ENCODE data around the gene MED13L. TPM values are rescaled to one million over a fixed set of nuclear protein-coding genes. Genes with fewer than 3 reads are reported as not detected.

MED13L gene
- total RNA-seq, 2 experiments from 2014 or later: 42.4 to 46.0 TPM

DNA sequence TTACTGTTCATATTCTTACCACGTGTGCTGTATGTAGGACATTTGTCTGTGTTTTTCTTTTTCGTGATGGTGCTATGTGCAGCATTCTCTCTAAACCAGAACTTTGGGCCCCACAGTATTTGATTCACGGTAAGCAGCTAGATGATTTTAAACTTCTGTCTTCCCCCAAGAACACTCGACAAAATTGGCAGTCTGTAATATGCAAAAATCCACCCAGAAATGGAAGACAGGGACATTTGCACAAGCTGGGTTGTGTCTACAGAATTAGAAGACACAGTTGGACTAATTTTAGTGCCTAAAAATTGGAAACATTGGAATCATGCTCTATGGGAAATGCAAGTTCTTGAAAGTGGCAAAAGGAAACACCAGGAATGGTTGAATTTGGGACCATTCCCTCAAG, 24.1 kb upstream of the MED13L start:
- no peaks in the 10 kb centered on the region for H3K27me3 Mint-ChIP-seq (ENCODE audit: low read depth)
- no peak for DNase-seq
- no peaks in the 10 kb centered on the region for H3K9me3 Mint-ChIP-seq
- no peak overlapping the region for H3K27ac Mint-ChIP-seq
- CTCF ChIA-PET: no interaction called here
- H3K36me3 Mint-ChIP-seq (ENCODE audit: low read depth): no peaks in the 10 kb centered on the region
- intact Hi-C loops (cut with micrococcal nuclease): no loop called here
- H3K4me3 Mint-ChIP-seq: no peak overlapping the region
- H3K4me1 Mint-ChIP-seq (ENCODE audit: low read depth): no peaks in the 10 kb centered on the region

- intact Hi-C loops (cut with micrococcal nuclease): no loop called here
- H3K4me3 Mint-ChIP-seq: no peak overlapping the region
- CTCF ChIA-PET: interaction anchor here (0.6 kb wide), 1 partner anchor 23 kb away, joined by 4 read pairs; no protein-coding TSS in a partner anchor
Measured at GRCh38 chr12:116299665-116300328, 22.3 kb upstream of the MED13L start.

DNA sequence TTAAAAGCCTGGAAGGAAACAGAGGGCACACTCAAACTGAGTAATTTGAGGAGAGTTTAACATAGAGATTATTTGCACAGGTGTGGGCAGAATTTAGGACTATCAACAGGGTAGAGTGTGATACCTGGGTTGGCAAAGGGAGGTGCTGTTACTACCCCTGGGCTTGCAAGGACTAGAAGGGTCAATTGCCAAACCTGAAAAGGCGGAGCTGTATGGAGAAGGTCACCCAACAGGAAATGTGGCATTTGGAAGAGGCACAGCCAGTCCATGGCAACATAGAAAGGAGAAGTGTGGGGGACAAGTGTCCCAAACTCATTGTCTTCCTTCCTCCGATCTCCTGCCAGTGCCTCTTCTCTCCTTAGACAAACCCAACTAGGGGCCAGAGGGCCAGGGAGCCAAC, 21.6 kb upstream of the MED13L start:
- intact Hi-C loops (cut with micrococcal nuclease): no loop called here
- DNase-seq: no peak
- Mint-ChIP-seq H3K4me3 (no peak overlapping the region), H3K9me3 (no peaks in the 10 kb centered on the region), H3K27ac (no peak overlapping the region), H3K27me3 (ENCODE audit: low read depth) (no peaks in the 10 kb centered on the region), H3K36me3 (ENCODE audit: low read depth) (no peaks in the 10 kb centered on the region), H3K4me1 (ENCODE audit: low read depth) (no peaks in the 10 kb centered on the region)
- CTCF ChIA-PET: interaction anchor here (0.6 kb wide), 1 partner anchor 16 kb away, joined by 4 read pairs; no protein-coding TSS in a partner anchor

More at GRCh38 chr12:116299665-116300328, 22.3 kb upstream of the MED13L start:
- Mint-ChIP-seq H3K4me1 (ENCODE audit: low read depth) (no peaks in the 10 kb centered on the region), H3K27me3 (ENCODE audit: low read depth) (no peaks in the 10 kb centered on the region), H3K36me3 (ENCODE audit: low read depth) (no peaks in the 10 kb centered on the region), H3K9me3 (no peaks in the 10 kb centered on the region), H3K27ac (no peak overlapping the region)
- no peak for DNase-seq

GRCh38 chr12:116298578-116298977, 21.1 kb upstream of the MED13L start:
- no peaks in the 10 kb centered on the region for H3K27me3 Mint-ChIP-seq (ENCODE audit: low read depth)
- intact Hi-C loops (cut with micrococcal nuclease): no loop called here
- no peak overlapping the region for H3K4me3 Mint-ChIP-seq
- DNase-seq: no peak
- H3K36me3 Mint-ChIP-seq (ENCODE audit: low read depth): no peaks in the 10 kb centered on the region
- CTCF ChIA-PET: interaction anchor here (0.6 kb wide), 1 partner anchor 16 kb away, joined by 4 read pairs; no protein-coding TSS in a partner anchor
- H3K4me1 Mint-ChIP-seq (ENCODE audit: low read depth): no peaks in the 10 kb centered on the region
- no peak overlapping the region for H3K27ac Mint-ChIP-seq
- H3K9me3 Mint-ChIP-seq: no peaks in the 10 kb centered on the region

- H3K36me3 Mint-ChIP-seq (ENCODE audit: low read depth): no peaks in the 10 kb centered on the region
- H3K4me3 Mint-ChIP-seq: no peak overlapping the region
- CTCF ChIA-PET: interaction anchor here (0.6 to 0.7 kb wide), 2 partner anchors 46 to 253 kb away, joined by 3 to 9 read pairs; no protein-coding TSS in a partner anchor
- no peaks in the 10 kb centered on the region for H3K9me3 Mint-ChIP-seq
- H3K27ac Mint-ChIP-seq: no peak overlapping the region
- no peaks in the 10 kb centered on the region for H3K27me3 Mint-ChIP-seq (ENCODE audit: low read depth)
- intact Hi-C loops (cut with micrococcal nuclease): no loop called here
- no peaks in the 10 kb centered on the region for H3K4me1 Mint-ChIP-seq (ENCODE audit: low read depth)
- no peak for DNase-seq
Measured at GRCh38 chr12:116297224-116297834, 19.8 kb upstream of the MED13L start.

DNA sequence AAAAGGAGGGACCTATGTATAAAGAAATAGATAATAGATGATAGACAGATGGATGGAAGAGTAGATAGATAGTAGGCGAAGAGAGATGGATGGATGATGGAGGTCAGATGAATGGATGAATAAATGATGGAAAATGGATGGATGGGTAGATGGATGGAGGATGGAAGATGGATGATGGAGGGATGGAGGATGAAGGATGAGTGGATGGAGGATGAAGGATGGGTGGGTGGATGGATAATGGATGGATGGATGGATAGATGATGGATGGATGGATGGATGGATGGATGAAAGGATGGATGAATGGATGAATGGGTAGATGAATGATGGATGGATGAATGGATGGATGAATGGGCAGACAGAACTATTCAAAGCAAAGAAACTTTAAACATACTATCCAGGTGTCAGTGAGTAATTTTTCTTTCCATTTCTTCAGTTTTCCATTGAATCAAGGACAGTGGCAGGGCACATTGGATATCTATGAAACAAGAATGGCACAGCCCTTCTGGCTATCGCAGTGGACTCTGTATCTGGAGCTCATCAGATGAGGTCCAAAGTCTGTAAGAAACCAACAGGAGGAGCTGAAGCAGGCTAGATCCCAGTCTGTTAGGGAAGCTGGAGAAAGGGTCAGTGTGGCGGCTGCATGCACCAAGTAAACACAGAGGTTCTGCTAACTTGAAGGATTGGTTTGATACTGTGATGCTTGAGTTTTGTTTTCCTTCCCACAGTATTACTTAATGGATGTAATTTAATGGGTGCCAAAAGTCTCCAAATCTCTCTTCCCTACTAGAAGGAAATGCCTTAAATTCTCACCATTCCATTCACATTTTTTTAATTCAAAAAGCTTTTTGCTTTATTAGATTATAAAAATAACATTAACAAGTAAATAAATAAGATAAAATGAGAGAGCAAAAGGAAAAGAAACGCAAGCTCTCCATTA, 18.1 kb upstream of the MED13L start:
- CTCF ChIA-PET: no interaction called here
- no peak for DNase-seq
- H3K9me3 Mint-ChIP-seq: no peaks in the 10 kb centered on the region
- H3K27me3 Mint-ChIP-seq (ENCODE audit: low read depth): no peaks in the 10 kb centered on the region
- no peaks in the 10 kb centered on the region for H3K4me1 Mint-ChIP-seq (ENCODE audit: low read depth)
- H3K36me3 Mint-ChIP-seq (ENCODE audit: low read depth): no peaks in the 10 kb centered on the region
- intact Hi-C loops (cut with micrococcal nuclease): no loop called here
- no peak overlapping the region for H3K27ac Mint-ChIP-seq
- H3K4me3 Mint-ChIP-seq: no peak overlapping the region

DNA sequence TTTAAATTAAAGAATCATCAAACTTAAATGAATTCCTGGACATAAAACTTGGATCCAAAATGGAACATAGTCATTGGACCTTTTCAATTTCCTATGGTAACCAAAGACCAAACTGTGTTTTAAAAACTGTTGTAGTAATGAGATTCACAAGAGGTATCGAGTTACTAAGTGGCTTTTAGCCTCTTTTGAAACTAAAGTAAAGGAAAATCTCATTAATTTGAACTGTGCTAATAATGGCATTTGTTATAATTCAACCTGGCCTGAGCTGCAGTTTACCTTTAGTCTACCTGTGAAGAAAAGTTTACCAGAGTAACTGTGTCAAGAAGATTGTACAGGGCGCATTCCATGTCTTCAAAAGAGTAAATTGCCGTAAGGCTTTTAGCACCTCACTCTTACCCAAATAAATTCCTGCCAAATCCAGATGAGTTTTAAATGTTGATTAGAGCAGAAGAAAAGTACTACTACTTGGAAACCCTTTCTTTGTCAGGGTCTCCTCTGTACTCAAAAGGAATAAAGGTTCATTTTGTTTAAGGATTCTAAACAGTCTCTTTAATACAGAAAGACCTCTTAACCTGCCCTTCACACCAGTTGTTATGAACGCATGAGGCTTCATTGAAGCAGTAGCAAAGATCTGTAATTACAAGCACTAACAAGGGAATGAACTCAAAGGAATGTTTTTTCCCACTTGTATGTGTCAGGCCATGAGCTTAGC, 17.1 kb upstream of the MED13L start:
- H3K36me3 Mint-ChIP-seq (ENCODE audit: low read depth): no peaks in the 10 kb centered on the region
- DNase-seq: no peak
- intact Hi-C loops (cut with micrococcal nuclease): no loop called here
- H3K9me3 Mint-ChIP-seq: no peaks in the 10 kb centered on the region
- H3K27ac Mint-ChIP-seq: no peak overlapping the region
- no peak overlapping the region for H3K4me3 Mint-ChIP-seq
- H3K27me3 Mint-ChIP-seq (ENCODE audit: low read depth): no peaks in the 10 kb centered on the region
- CTCF ChIA-PET: no interaction called here
- H3K4me1 Mint-ChIP-seq (ENCODE audit: low read depth): no peaks in the 10 kb centered on the region

DNA sequence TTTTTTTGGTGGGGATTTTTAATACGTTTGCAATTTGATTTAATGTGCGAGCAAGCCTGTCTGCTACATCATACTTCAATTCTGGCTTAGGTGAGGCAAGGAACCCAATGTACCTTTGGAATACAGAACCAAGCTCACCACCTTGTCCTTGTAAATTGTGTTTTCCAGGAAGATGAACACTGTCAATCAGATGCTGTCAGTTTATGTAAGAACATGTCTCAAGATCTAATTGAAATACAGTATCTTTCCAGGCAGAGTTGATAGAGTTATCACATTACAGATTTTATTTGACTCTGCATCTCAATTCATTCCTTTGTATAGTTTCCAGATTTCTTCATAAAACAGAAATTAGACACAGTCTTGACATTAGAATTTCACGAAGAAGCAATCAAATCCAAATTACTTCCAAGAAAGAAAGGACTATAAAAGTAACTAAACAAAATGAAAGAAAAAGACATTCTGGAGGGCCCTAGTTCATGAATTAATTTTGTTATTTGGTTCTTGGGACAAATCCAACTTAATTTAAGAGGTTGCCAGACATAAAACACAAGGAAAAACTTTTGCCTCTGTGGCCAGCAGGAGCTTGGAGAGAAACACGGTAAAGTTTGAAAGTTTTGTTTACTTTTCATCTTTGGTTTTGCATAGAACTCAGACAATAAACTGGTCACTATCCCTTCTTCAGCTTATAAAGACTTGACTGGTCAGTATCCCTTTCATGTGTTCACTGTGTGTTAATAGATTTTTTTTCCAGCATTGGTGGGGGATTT, 16.4 kb upstream of the MED13L start:
- DNase-seq: no peak
- CTCF ChIA-PET: no interaction called here
- H3K9me3 Mint-ChIP-seq: no peaks in the 10 kb centered on the region
- no peaks in the 10 kb centered on the region for H3K36me3 Mint-ChIP-seq (ENCODE audit: low read depth)
- no peaks in the 10 kb centered on the region for H3K27me3 Mint-ChIP-seq (ENCODE audit: low read depth)
- H3K4me1 Mint-ChIP-seq (ENCODE audit: low read depth): no peaks in the 10 kb centered on the region
- no peak overlapping the region for H3K4me3 Mint-ChIP-seq
- H3K27ac Mint-ChIP-seq: no peak overlapping the region
- intact Hi-C loops (cut with micrococcal nuclease): no loop called here

DNA sequence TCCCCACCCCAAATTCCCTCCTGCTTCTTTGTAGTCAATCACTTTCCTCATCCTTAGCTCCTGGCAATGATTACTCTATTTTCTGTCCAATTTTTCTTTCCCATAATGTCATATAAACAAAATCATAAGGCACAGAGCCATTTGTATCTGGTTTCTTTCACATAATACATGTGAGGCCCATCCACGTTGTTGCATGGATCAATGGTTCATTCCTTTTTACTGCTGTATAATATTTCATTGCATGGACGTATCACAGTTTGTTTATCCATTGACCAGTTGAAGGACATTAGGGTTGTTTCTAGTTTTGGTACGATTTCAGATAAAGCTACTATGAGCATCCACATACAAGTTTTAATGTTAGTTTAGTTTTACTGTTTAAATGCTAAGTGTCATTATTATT, 13.7 kb upstream of the MED13L start:
- intact Hi-C loops (cut with micrococcal nuclease): no loop called here
- CTCF ChIA-PET: no interaction called here
- Mint-ChIP-seq H3K27ac (no peak overlapping the region), H3K9me3 (no peaks in the 10 kb centered on the region), H3K4me1 (ENCODE audit: low read depth) (no peaks in the 10 kb centered on the region), H3K36me3 (ENCODE audit: low read depth) (no peaks in the 10 kb centered on the region), H3K4me3 (no peak overlapping the region), H3K27me3 (ENCODE audit: low read depth) (no peaks in the 10 kb centered on the region)
- no peak for DNase-seq

GRCh38 chr12:116288735-116289134, 11.2 kb upstream of the MED13L start:
- CTCF ChIA-PET: interaction anchor here (0.6 to 0.7 kb wide), 2 partner anchors 46 to 82 kb away, joined by 3 to 4 read pairs; no protein-coding TSS in a partner anchor
- intact Hi-C loops (cut with micrococcal nuclease): no loop called here
- no peak for DNase-seq

GRCh38 chr12:116287842-116288301, 10.4 kb upstream of the MED13L start:
- Mint-ChIP-seq H3K4me1 (ENCODE audit: low read depth) (peaks cover 2% of the 10 kb centered on the region), H3K9me3 (no peaks in the 10 kb centered on the region), H3K4me3 (no peak overlapping the region), H3K27me3 (ENCODE audit: low read depth) (no peaks in the 10 kb centered on the region), H3K36me3 (ENCODE audit: low read depth) (no peaks in the 10 kb centered on the region), H3K27ac (no peak overlapping the region)
- intact Hi-C loops (cut with micrococcal nuclease): no loop called here
- CTCF ChIA-PET: interaction anchor here (0.6 kb wide), 1 partner anchor 83 kb away, joined by 4 read pairs; no protein-coding TSS in a partner anchor
- no peak for DNase-seq

More at GRCh38 chr12:116288735-116289134, 11.2 kb upstream of the MED13L start:
- Mint-ChIP-seq H3K36me3 (ENCODE audit: low read depth) (no peaks in the 10 kb centered on the region), H3K4me3 (no peak overlapping the region), H3K9me3 (no peaks in the 10 kb centered on the region), H3K27me3 (ENCODE audit: low read depth) (no peaks in the 10 kb centered on the region), H3K27ac (no peak overlapping the region), H3K4me1 (ENCODE audit: low read depth) (no peaks in the 10 kb centered on the region)
